ENCODE measurements around the gene TRAPPC3L.

TRAPPC3L gene

GRCh38 chr6:116461932-116462885 lies 83.3 kb downstream of the TRAPPC3L start:
- no peak for DNase-seq

- DNase-seq, result no peak
Measured at GRCh38 chr6:116461331-116461931, 84.1 kb downstream of the TRAPPC3L start, which contains the start of gene CALHM6. Gene CALHM6 (plus strand): TSS chr6:116461375. CDS start chr6:116461930, 555 bp downstream.

- DNase-seq, result no peak
Measured at GRCh38 chr6:116459927-116460326, 85.6 kb downstream of the TRAPPC3L start.

- no peak for DNase-seq
Measured at GRCh38 chr6:116458264-116458663, 87.2 kb downstream of the TRAPPC3L start.

- DNase-seq, result no peak
Measured at GRCh38 chr6:116456927-116457326, 88.6 kb downstream of the TRAPPC3L start.

GRCh38 chr6:116456106-116456505 lies 89.4 kb downstream of the TRAPPC3L start:
- no peak for DNase-seq

GRCh38 chr6:116452531-116452930 lies 93.0 kb downstream of the TRAPPC3L start:
- DNase-seq, result no peak

GRCh38 chr6:116451916-116452315 lies 93.6 kb downstream of the TRAPPC3L start:
- DNase-seq, result no peak

GRCh38 chr6:116450769-116451740 lies 94.4 kb downstream of the TRAPPC3L start:
- no peak for DNase-seq

- no peak for DNase-seq
Measured at GRCh38 chr6:116450185-116450710, 95.2 kb downstream of the TRAPPC3L start.

GRCh38 chr6:116449565-116449964 lies 95.9 kb downstream of the TRAPPC3L start:
- no peak for DNase-seq

- no peak for DNase-seq
Measured at GRCh38 chr6:116447496-116448011, 97.9 kb downstream of the TRAPPC3L start.

- DNase-seq, result no peak
Measured at GRCh38 chr6:116447052-116447451, 98.4 kb downstream of the TRAPPC3L start.

GRCh38 chr6:116446399-116446798 lies 99.1 kb downstream of the TRAPPC3L start:
- no peak for DNase-seq

- no peak for DNase-seq
Measured at GRCh38 chr6:116445102-116445501, 100.4 kb downstream of the TRAPPC3L start.
